ENCODE data around the gene RAP1A. TPM values are rescaled to one million over a fixed set of nuclear protein-coding genes. Genes with fewer than 3 reads are reported as not detected.

The RAP1A gene
- total RNA-seq, 1 experiment from 2014 or later: 33.2 TPM

GRCh38 chr1:111733183-111733991, 113.8 kb downstream of the RAP1A start:
- H3K36me3 Mint-ChIP-seq (ENCODE audit: insufficient read depth, unreplicated experiment): peaks cover 11% of the 10 kb centered on the region
- no peak for DNase-seq
- H3K4me3 Mint-ChIP-seq (ENCODE audit: low read depth, unreplicated experiment): no peak overlapping the region
- CTCF ChIA-PET: no interaction called here
- no peak for TF ChIP-seq CTCF (IDR thresholded peaks at IDR 0.05; ENCODE audit: unreplicated experiment)
- H3K4me1 Mint-ChIP-seq (ENCODE audit: low read depth, unreplicated experiment): peaks cover 9% of the 10 kb centered on the region
- intact Hi-C loops (cut with micrococcal nuclease; ENCODE audit: unreplicated experiment): no loop called here
- peaks cover 30% of the 10 kb centered on the region for H3K27me3 Mint-ChIP-seq (ENCODE audit: unreplicated experiment)
- H3K9me3 Mint-ChIP-seq (ENCODE audit: low read depth, unreplicated experiment): no peaks in the 10 kb centered on the region
- no TSS peak for BruUV-seq (replicated peaks)
- no peak overlapping the region for H3K27ac Mint-ChIP-seq (ENCODE audit: unreplicated experiment)

GRCh38 chr1:111733992-111734341, 114.4 kb downstream of the RAP1A start:
- BruUV-seq (replicated peaks): no TSS peak
- Mint-ChIP-seq H3K27ac (ENCODE audit: unreplicated experiment) (no peak overlapping the region), H3K4me1 (ENCODE audit: low read depth, unreplicated experiment) (peaks cover 15% of the 10 kb centered on the region), H3K4me3 (ENCODE audit: low read depth, unreplicated experiment) (no peak overlapping the region), H3K9me3 (ENCODE audit: low read depth, unreplicated experiment) (no peaks in the 10 kb centered on the region), H3K27me3 (ENCODE audit: unreplicated experiment) (peaks cover 35% of the 10 kb centered on the region), H3K36me3 (ENCODE audit: insufficient read depth, unreplicated experiment) (peaks cover 17% of the 10 kb centered on the region)
- CTCF ChIA-PET: no interaction called here
- no peak for DNase-seq
- intact Hi-C loops (cut with micrococcal nuclease; ENCODE audit: unreplicated experiment): no loop called here
- no peak for TF ChIP-seq CTCF (IDR thresholded peaks at IDR 0.05; ENCODE audit: unreplicated experiment)

- Mint-ChIP-seq H3K4me1 (ENCODE audit: low read depth, unreplicated experiment) (peaks cover 17% of the 10 kb centered on the region), H3K4me3 (ENCODE audit: low read depth, unreplicated experiment) (no peak overlapping the region), H3K27ac (ENCODE audit: unreplicated experiment) (no peak overlapping the region), H3K36me3 (ENCODE audit: insufficient read depth, unreplicated experiment) (peaks cover 21% of the 10 kb centered on the region), H3K9me3 (ENCODE audit: low read depth, unreplicated experiment) (no peaks in the 10 kb centered on the region), H3K27me3 (ENCODE audit: unreplicated experiment) (peaks cover 40% of the 10 kb centered on the region)
- no peak for DNase-seq
- no peak for TF ChIP-seq CTCF (IDR thresholded peaks at IDR 0.05; ENCODE audit: unreplicated experiment)
- intact Hi-C loops (cut with micrococcal nuclease; ENCODE audit: unreplicated experiment): no loop called here
- BruUV-seq (replicated peaks): no TSS peak
- CTCF ChIA-PET: interaction anchor here (0.6 kb wide), 2 partner anchors 286 to 1223 kb away, joined by 4 to 6 read pairs; partner anchors contain the start of gene WDR77
Measured at GRCh38 chr1:111734426-111734825, 114.8 kb downstream of the RAP1A start.

- Mint-ChIP-seq H3K9me3 (ENCODE audit: low read depth, unreplicated experiment) (no peaks in the 10 kb centered on the region), H3K27ac (ENCODE audit: unreplicated experiment) (no peak overlapping the region), H3K27me3 (ENCODE audit: unreplicated experiment) (peaks cover 44% of the 10 kb centered on the region), H3K4me1 (ENCODE audit: low read depth, unreplicated experiment) (peaks cover 21% of the 10 kb centered on the region), H3K36me3 (ENCODE audit: insufficient read depth, unreplicated experiment) (peaks cover 25% of the 10 kb centered on the region), H3K4me3 (ENCODE audit: low read depth, unreplicated experiment) (no peak overlapping the region)
- CTCF ChIA-PET: interaction anchor here (0.6 kb wide), 2 partner anchors 286 to 1223 kb away, joined by 4 to 6 read pairs; partner anchors contain the start of gene WDR77
- intact Hi-C loops (cut with micrococcal nuclease; ENCODE audit: unreplicated experiment): no loop called here
- no peak for DNase-seq
- no peak for TF ChIP-seq CTCF (IDR thresholded peaks at IDR 0.05; ENCODE audit: unreplicated experiment)
- BruUV-seq (replicated peaks): no TSS peak
Measured at GRCh38 chr1:111734856-111735255, 115.3 kb downstream of the RAP1A start.
